IPS-18a (cell line): ENCODE results near the gene TBX20.
"Not testable (repeated sequence)": the region's sequence is repeated elsewhere in the genome, so short reads cannot be mapped to it uniquely, and the experiment has no call there.

ENCODE experiments used
- H3K27ac ChIP-seq: one replicate; pipeline ENCODE4 v1.5.1; 2013; ENCODE audit warnings: low read length
- H3K27me3 ChIP-seq: one replicate; pipeline ENCODE4 v1.6.1; 2013; ENCODE audit warnings: mild to moderate bottlenecking, low read length; ENCODE audit not compliant: control insufficient read depth, insufficient read depth
- H3K36me3 ChIP-seq: one replicate; pipeline ENCODE4 v1.6.1; 2013; ENCODE audit warnings: low read depth, low read length; ENCODE audit not compliant: control insufficient read depth
- H3K4me1 ChIP-seq: one replicate; pipeline ENCODE4 v1.6.1; 2013; ENCODE audit warnings: low read depth, low read length; ENCODE audit not compliant: control insufficient read depth
- H3K4me3 ChIP-seq: one replicate; pipeline ENCODE4 v1.5.1; 2013; ENCODE audit warnings: low read length
- H3K9ac ChIP-seq: one replicate; pipeline ENCODE4 v1.6.1; 2013; ENCODE audit warnings: mild to moderate bottlenecking, low read length, moderate library complexity
- H3K9me3 ChIP-seq: one replicate; pipeline ENCODE4 v1.6.1; 2013; ENCODE audit warnings: low read depth, low read length; ENCODE audit not compliant: control insufficient read depth

Gene TBX20

GRCh38 chr7:35206924-35207323 lies 47.0 kb downstream of the TBX20 start:
- H3K9ac ChIP-seq, H3K9me3 ChIP-seq, H3K27me3 ChIP-seq, H3K36me3 ChIP-seq, H3K4me3 ChIP-seq, H3K27ac ChIP-seq, H3K4me1 ChIP-seq: not testable (repeated sequence)

- H3K27ac ChIP-seq, H3K9ac ChIP-seq, H3K9me3 ChIP-seq, H3K27me3 ChIP-seq, H3K36me3 ChIP-seq, H3K4me3 ChIP-seq, H3K4me1 ChIP-seq: not testable (repeated sequence)
These were observed 49.0 kb downstream of the TBX20 start for GRCh38 chr7:35204850-35205249.

- H3K27me3 ChIP-seq, H3K9ac ChIP-seq, H3K4me3 ChIP-seq, H3K36me3 ChIP-seq, H3K4me1 ChIP-seq, H3K9me3 ChIP-seq, H3K27ac ChIP-seq: not testable (repeated sequence)
These were observed 49.9 kb downstream of the TBX20 start for GRCh38 chr7:35204031-35204430.

- H3K4me1 ChIP-seq, H3K36me3 ChIP-seq, H3K4me3 ChIP-seq, H3K9me3 ChIP-seq, H3K9ac ChIP-seq, H3K27ac ChIP-seq, H3K27me3 ChIP-seq: not testable (repeated sequence)
These were observed 51.5 kb downstream of the TBX20 start for GRCh38 chr7:35202353-35202752.

- not testable (repeated sequence) for H3K4me1 ChIP-seq, H3K4me3 ChIP-seq, H3K27ac ChIP-seq, H3K9me3 ChIP-seq, H3K36me3 ChIP-seq, H3K9ac ChIP-seq, H3K27me3 ChIP-seq
These were observed 53.7 kb downstream of the TBX20 start for GRCh38 chr7:35200170-35200569.

GRCh38 chr7:35198370-35199140 lies 55.3 kb downstream of the TBX20 start:
- not testable (repeated sequence) for H3K27me3 ChIP-seq, H3K4me3 ChIP-seq

GRCh38 chr7:35191571-35191970 lies 62.3 kb downstream of the TBX20 start:
- not testable (repeated sequence) for H3K27ac ChIP-seq, H3K4me3 ChIP-seq, H3K4me1 ChIP-seq, H3K9me3 ChIP-seq, H3K36me3 ChIP-seq, H3K9ac ChIP-seq
- H3K27me3 ChIP-seq, result peaks cover 19% of the 10 kb centered on the region

More at GRCh38 chr7:35198370-35199140, 55.3 kb downstream of the TBX20 start:
- H3K4me1 ChIP-seq, H3K9me3 ChIP-seq, H3K27ac ChIP-seq, H3K36me3 ChIP-seq, H3K9ac ChIP-seq: not testable (repeated sequence)

- not testable (repeated sequence) for H3K9ac ChIP-seq, H3K27ac ChIP-seq, H3K4me1 ChIP-seq, H3K9me3 ChIP-seq, H3K4me3 ChIP-seq, H3K36me3 ChIP-seq
- H3K27me3 ChIP-seq, result peaks cover 32% of the 10 kb centered on the region
These were observed 63.6 kb downstream of the TBX20 start for GRCh38 chr7:35190146-35190773.

- not testable (repeated sequence) for H3K27ac ChIP-seq, H3K36me3 ChIP-seq, H3K9ac ChIP-seq, H3K9me3 ChIP-seq, H3K4me1 ChIP-seq
- Histone ChIP-seq H3K27me3 (peaks cover 39% of the 10 kb centered on the region), H3K4me3 (peak overlapping the region; percentile 59)
These were observed 67.1 kb downstream of the TBX20 start for GRCh38 chr7:35186751-35187150.

- no peaks in the 10 kb centered on the region for H3K9me3 ChIP-seq
- peak overlapping the region; percentile 59 for H3K4me3 ChIP-seq
- H3K4me1 ChIP-seq, result no peaks in the 10 kb centered on the region
- H3K36me3 ChIP-seq, result no peaks in the 10 kb centered on the region
- H3K9ac ChIP-seq, result no peak overlapping the region
- no peak overlapping the region for H3K27ac ChIP-seq
- peaks cover 39% of the 10 kb centered on the region for H3K27me3 ChIP-seq
These were observed 67.8 kb downstream of the TBX20 start for GRCh38 chr7:35185908-35186731.

- H3K4me1 ChIP-seq, H3K36me3 ChIP-seq, H3K9ac ChIP-seq, H3K9me3 ChIP-seq, H3K27ac ChIP-seq: not testable (repeated sequence)
- H3K4me3 ChIP-seq, result peak overlapping the region; percentile 59
- peaks cover 39% of the 10 kb centered on the region for H3K27me3 ChIP-seq
These were observed 68.4 kb downstream of the TBX20 start for GRCh38 chr7:35185578-35185907.

- not testable (repeated sequence) for H3K4me1 ChIP-seq, H3K9ac ChIP-seq, H3K4me3 ChIP-seq, H3K9me3 ChIP-seq, H3K27ac ChIP-seq, H3K36me3 ChIP-seq
- H3K27me3 ChIP-seq, result peaks cover 39% of the 10 kb centered on the region
These were observed 68.9 kb downstream of the TBX20 start for GRCh38 chr7:35184961-35185360.
